Measurements from ENCODE around the gene PODN. TPM values are rescaled to one million over a fixed set of nuclear protein-coding genes. Genes with fewer than 3 reads are reported as not detected.
A peak's percentile ranks its signal among the peaks of the same experiment; 100 is the strongest.

PODN gene
- total and polyA plus RNA-seq, 8 donors: 8.3 to 356 (median 33.5) TPM

GRCh38 chr1:53093778-53094532, 31.9 kb downstream of the PODN start:
- Histone ChIP-seq H3K36me3 (no peaks in the 10 kb centered on the region), H3K27me3 (peaks cover 0 to 5% (median 0%) of the 10 kb centered on the region in 3 donors), H3K4me3 (no peak overlapping the region), H3K9me3 (no peaks in the 10 kb centered on the region), H3K4me1 (peaks cover 10 to 28% (median 17%) of the 10 kb centered on the region in 4 donors), H3K27ac (peak overlapping the region in 1 of 5 donors; percentile 9)
- TF ChIP-seq EP300 (IDR thresholded peaks at IDR 0.05): no peak
- TF ChIP-seq POLR2A (IDR thresholded peaks at IDR 0.05): no peak
- TF ChIP-seq CTCF (IDR thresholded peaks at IDR 0.05): no peak
- no peak for TF ChIP-seq POLR2AphosphoS5 (IDR thresholded peaks at IDR 0.05)
- intact Hi-C loops (cut with DNase I; ENCODE audit: low total_unique reads): no loop called here
- WGBS, 5 donors: 87 to 96% (median 94%) methylated on average over 20 of the region's 20 CpGs
- no peak for DNase-seq

GRCh38 chr1:53094533-53094919, 32.5 kb downstream of the PODN start:
- WGBS, 5 donors: 47 to 65% (median 60%) methylated on average over 11 to 13 of the region's 13 CpGs
- TF ChIP-seq EP300 (IDR thresholded peaks at IDR 0.05) (no peak), POLR2A (IDR thresholded peaks at IDR 0.05) (no peak)
- Histone ChIP-seq H3K4me3 (no peak overlapping the region), H3K9me3 (no peaks in the 10 kb centered on the region), H3K36me3 (no peaks in the 10 kb centered on the region), H3K27ac (peak overlapping the region in 1 of 5 donors; percentile 9), H3K4me1 (peaks cover 10 to 25% (median 14%) of the 10 kb centered on the region in 4 donors), H3K27me3 (peaks cover 0 to 5% (median 0%) of the 10 kb centered on the region in 3 donors)
- peak in 1 of 2 donors; percentile 71 for DNase-seq
- intact Hi-C loops (cut with DNase I; ENCODE audit: low total_unique reads): no loop called here

- no peak overlapping the region for H3K4me3 ChIP-seq
- H3K27me3 ChIP-seq: no peaks in the 10 kb centered on the region
- peaks cover 15 to 25% (median 20%) of the 10 kb centered on the region in 4 donors for H3K4me1 ChIP-seq
- H3K36me3 ChIP-seq: no peaks in the 10 kb centered on the region
- no peaks in the 10 kb centered on the region for H3K9me3 ChIP-seq
- DNase-seq: peak in 1 of 2 donors; percentile 70
- WGBS, 5 donors: 73 to 88% (median 82%) methylated on average over 8 of the region's 8 CpGs
- peak; percentile 65 for TF ChIP-seq EP300 (IDR thresholded peaks at IDR 0.05)
- no peak for TF ChIP-seq POLR2AphosphoS5 (IDR thresholded peaks at IDR 0.05)
- H3K27ac ChIP-seq: peak overlapping the region in 1 of 5 donors; percentile 71
- intact Hi-C loops (cut with DNase I; ENCODE audit: low total_unique reads): no loop called here
Observed at GRCh38 chr1:53104289-53104913, 42.4 kb downstream of the PODN start.

GRCh38 chr1:53107090-53107489, 45.1 kb downstream of the PODN start:
- H3K4me1 ChIP-seq: peaks cover 41 to 51% (median 46%) of the 10 kb centered on the region in 4 donors
- intact Hi-C loops (cut with DNase I; ENCODE audit: low total_unique reads): no loop called here
- H3K36me3 ChIP-seq: no peaks in the 10 kb centered on the region
- H3K27me3 ChIP-seq: no peaks in the 10 kb centered on the region
- H3K9me3 ChIP-seq: peaks cover 0 to 2% (median 0%) of the 10 kb centered on the region in 4 donors
- DNase-seq: no peak
- 69 to 87% (median 79%) methylated on average over 7 of the region's 7 CpGs for WGBS, 5 donors
- peak overlapping the region in 2 of 5 donors; percentile 52 to 59 for H3K27ac ChIP-seq
- no peak overlapping the region for H3K4me3 ChIP-seq
- TF ChIP-seq POLR2AphosphoS5 (IDR thresholded peaks at IDR 0.05): no peak
- TF ChIP-seq EP300 (IDR thresholded peaks at IDR 0.05): no peak
- TF ChIP-seq POLR2A (IDR thresholded peaks at IDR 0.05): no peak
- no peak for TF ChIP-seq CTCF (IDR thresholded peaks at IDR 0.05)

- intact Hi-C loops (cut with DNase I; ENCODE audit: low total_unique reads): no loop called here
- peak in 1 of 2 donors; percentile 62 for DNase-seq
- peak overlapping the region; percentile 37 to 59 (median 46) for H3K27ac ChIP-seq
- TF ChIP-seq CTCF (IDR thresholded peaks at IDR 0.05) (no peak), POLR2AphosphoS5 (IDR thresholded peaks at IDR 0.05) (peak in 2 of 3 donors; percentile 26 to 48)
- H3K9me3 ChIP-seq: peaks cover 0 to 6% (median 0%) of the 10 kb centered on the region in 4 donors
- peaks cover 41 to 56% (median 47%) of the 10 kb centered on the region in 4 donors for H3K4me1 ChIP-seq
- H3K4me3 ChIP-seq: no peak overlapping the region
- no peaks in the 10 kb centered on the region for H3K36me3 ChIP-seq
- WGBS, 5 donors: 40 to 54% (median 42%) methylated on average over 15 of the region's 15 CpGs
- H3K27me3 ChIP-seq: no peaks in the 10 kb centered on the region
Observed at GRCh38 chr1:53107570-53108322, 45.7 kb downstream of the PODN start.

Measured in stomach (tissue), 9 donors.